Stimulated activated CD8-positive, alpha-beta memory T cell treated with anti-CD3 and anti-CD28 coated beads, Interleukin-4, amount 100 ng/mL, for 1 hour (primary cell): ENCODE results near the gene CYP2U1.
A peak's percentile ranks its signal among the peaks of the same experiment; 100 is the strongest.

Experiments
- DNase-seq, 2 donors: peaks; one replicate each; pipeline ENCODE4 v3.0.0-alpha.2; 2020; ENCODE audit warnings: low read depth in 2 of 2, low spot score in 1 of 2

CYP2U1 gene

GRCh38 chr4:107978716-107979451, 47.5 kb downstream of the CYP2U1 start:
- no peak for DNase-seq

DNA sequence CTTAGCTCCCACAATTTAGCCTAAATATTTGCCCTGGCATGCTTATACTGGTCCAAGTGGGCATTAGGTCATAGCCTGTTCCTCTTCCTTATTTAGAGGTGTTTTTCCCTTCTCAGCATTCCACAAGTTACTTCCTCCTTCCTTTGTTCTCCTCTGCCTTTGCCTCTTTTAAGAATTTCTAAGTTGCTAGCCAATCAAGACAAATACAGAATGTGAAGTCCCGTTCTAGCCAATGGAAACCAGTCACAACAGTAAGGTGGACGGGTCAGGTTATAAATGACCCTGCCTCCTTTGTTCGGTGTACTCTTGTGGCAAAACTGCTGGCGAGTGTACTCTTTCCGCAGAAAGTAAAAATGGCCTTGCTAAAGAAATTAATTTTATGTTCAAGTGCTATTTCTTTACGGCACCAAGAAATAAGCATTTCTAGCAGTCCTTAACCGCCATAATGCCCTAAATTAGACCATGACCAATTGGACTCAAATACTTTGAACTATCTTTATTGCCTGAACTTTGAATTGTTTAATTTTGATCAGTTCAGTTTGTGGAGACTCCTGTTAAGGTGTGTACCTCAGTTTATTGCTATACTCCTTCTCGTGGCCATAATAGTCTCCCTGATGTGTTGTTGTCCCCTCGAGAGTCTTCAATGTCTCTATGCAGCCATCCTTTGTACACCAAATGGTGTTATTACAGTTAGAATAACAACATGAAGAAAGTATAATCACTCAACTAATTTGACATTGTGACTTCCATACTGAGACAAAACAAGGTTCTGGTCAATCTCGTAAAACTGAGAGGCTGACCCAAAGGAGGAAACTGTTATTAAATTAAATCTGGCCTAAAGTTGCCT, 56.8 kb downstream of the CYP2U1 start:
- DNase-seq, result no peak

- DNase-seq, result no peak
Observed at GRCh38 chr4:107988763-107989035, 57.4 kb downstream of the CYP2U1 start.

- DNase-seq, result no peak
Observed at GRCh38 chr4:107989162-107989536, 57.8 kb downstream of the CYP2U1 start.

- peak; percentile 82 to 87 for DNase-seq
Observed at GRCh38 chr4:107989537-107990386, 58.4 kb downstream of the CYP2U1 start, which contains the start of gene HADH. Gene HADH (plus strand): TSS chr4:107989889. CDS start chr4:107989933, 44 bp downstream.

- no peak for DNase-seq
Observed at GRCh38 chr4:107991945-107992630, 60.7 kb downstream of the CYP2U1 start.

DNA sequence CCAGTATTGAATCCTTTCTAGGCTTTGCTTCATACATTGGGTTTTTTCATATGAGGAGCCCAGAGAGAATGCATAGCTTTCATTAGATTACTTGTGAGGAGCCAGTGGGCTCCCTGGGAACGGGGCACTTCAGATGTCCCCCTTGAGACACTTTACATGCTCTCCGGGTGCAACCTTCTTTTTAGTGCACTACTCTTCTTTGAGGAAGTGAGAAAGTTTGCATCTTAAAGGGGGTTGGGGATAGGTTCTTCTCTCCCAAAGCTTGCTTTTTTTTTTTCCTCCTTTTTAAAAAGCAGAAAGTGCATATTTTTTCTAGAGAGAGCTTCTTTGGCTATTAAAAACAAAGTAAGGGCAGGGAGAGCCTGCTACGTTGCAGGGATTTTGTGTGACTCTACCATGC, 62.6 kb downstream of the CYP2U1 start:
- no peak for DNase-seq

DNA sequence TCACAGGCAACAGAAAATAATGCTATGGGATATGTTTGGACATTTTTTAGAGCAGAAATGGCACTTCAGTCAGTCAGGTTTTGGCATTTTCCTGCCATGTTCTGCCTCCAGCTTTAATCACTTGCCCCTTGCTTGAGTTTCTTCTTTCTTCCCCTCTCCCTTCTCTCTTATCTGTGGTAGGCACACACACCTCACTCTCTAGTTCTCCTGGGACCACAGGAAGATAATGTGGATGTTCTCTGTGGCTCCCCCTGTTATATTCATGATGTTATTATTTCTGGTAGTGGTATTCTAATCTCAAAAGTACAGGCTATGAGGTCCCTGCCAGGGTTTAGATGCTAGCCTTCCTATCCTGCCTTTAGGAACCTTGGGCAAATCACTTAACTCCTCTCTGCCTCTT, 63.5 kb downstream of the CYP2U1 start:
- no peak for DNase-seq

GRCh38 chr4:107996949-107997788, 65.8 kb downstream of the CYP2U1 start:
- DNase-seq, result no peak

DNA sequence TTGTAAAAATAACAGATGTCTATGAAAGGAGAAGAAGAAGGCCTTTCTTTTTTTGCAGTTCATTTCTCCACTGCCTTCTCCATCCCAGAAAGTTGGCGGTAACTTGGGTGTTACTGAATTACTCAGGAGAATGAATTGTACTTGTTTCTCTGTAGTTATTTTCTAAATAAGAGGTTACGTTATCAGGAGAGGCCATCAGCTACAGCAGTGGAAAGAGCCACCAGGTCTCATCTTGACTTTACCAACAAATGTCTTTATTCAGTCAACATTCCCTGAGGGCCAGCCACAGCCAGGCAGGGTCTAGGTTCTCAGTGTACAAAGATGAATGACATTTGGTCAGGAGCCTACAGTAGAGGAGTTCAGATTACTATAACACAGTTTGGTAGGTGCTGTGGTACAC, 66.4 kb downstream of the CYP2U1 start:
- no peak for DNase-seq

DNA sequence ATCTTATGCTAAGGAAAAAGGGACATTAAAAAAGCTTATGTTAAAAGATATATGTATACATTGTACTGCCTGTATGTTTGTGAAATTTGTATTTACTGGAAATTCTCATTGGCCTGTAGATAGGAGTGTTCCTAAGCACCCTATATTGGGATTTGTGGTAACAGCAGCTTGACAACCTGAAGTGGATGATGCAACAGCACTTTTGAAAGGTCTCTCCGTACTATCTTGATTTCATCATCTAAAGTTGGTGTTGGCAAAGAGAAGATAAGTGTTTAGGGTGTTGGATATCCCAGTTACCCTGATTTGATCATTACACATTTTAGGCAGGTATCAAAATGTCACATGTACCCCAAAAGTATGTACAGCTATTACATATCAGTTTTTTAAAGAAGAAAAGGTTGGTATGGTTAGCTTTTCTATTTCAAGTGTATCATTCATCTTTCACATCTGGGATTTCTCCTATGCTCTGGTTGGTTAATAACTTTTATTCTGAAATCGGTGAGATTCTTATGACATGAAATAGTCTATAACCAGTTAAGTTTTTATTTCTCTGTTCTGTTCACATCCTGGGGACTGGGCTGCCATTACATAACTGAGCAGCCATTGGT, 68.7 kb downstream of the CYP2U1 start:
- no peak for DNase-seq

GRCh38 chr4:108001540-108002135, 70.3 kb downstream of the CYP2U1 start:
- no peak for DNase-seq
